Measurements from ENCODE around the gene ARHGEF10L. TPM values are rescaled to one million over a fixed set of nuclear protein-coding genes. Genes with fewer than 3 reads are reported as not detected.
A peak's percentile ranks its signal among the peaks of the same experiment; 100 is the strongest.

Gene ARHGEF10L
- total RNA-seq, 1 donor from 2014 or later, result 59.9 TPM

GRCh38 chr1:17539118-17539476 lies 401 bp upstream of the ARHGEF10L start:
- ATAC-seq (no peak), DNase-seq (ENCODE audit: missing footprints) (no peak)
- intact Hi-C loops (cut with DNase I), result loop anchor here (2.0 kb wide), 1 partner anchor 50 kb away; no protein-coding TSS in a partner anchor

- intact Hi-C loops (cut with DNase I), result no loop called here
- DNase-seq (ENCODE audit: missing footprints), result peak; percentile 79
- ATAC-seq, result peak; percentile 69
Observed at GRCh38 chr1:17540255-17541001, 930 bp downstream of the ARHGEF10L start.

DNA sequence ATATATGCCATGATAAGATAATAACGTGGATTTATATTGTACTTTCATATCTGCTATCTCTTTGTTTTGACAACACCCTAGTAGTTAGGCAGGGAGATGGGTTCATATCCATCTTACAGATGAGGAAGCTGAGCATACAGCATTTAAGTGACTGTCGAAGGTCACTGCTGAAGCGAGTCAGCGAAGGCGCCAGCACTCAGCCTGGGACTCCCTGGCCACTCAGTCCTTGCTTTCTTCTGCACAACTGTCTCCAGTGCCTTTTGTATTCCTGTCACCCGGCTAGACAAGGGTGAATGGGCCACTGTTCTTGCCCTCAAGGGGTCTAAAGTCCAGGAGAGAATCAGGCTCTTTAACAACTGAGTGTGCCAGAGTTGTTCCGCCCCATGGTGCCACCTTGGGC lies 3.1 kb downstream of the ARHGEF10L start:
- intact Hi-C loops (cut with DNase I), result no loop called here
- ATAC-seq (no peak), DNase-seq (ENCODE audit: missing footprints) (no peak)

GRCh38 chr1:17544776-17545350 lies 5.4 kb downstream of the ARHGEF10L start:
- intact Hi-C loops (cut with DNase I), result no loop called here
- DNase-seq (ENCODE audit: missing footprints), result no peak
- ATAC-seq, result peak; percentile 37

DNA sequence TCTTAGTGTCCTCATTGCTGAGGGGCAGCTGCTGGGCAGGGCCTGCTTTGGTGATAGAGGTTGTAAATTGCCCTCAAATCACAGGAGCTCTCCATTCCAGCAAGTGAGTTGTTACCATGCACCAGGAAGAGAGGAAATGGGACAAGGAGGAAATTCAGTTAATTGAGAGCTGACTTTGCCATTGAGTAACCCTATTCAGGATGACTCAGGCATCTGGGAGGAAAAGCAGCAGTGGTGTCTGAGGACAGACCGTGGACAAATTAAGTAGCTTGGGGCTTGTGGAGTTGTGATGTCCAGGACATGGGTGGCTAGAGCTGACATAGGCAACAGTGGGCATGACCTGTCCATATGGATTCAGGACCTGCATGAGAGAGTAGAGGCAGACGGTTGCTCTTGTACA lies 5.9 kb downstream of the ARHGEF10L start:
- intact Hi-C loops (cut with DNase I), result no loop called here
- DNase-seq (ENCODE audit: missing footprints), result no peak
- ATAC-seq, result peak; percentile 44

GRCh38 chr1:17546946-17547670 lies 7.6 kb downstream of the ARHGEF10L start:
- ATAC-seq (no peak), DNase-seq (ENCODE audit: missing footprints) (no peak)
- intact Hi-C loops (cut with DNase I), result no loop called here

- no peak for ATAC-seq
- intact Hi-C loops (cut with DNase I), result no loop called here
- no peak for DNase-seq (ENCODE audit: missing footprints)
Observed at GRCh38 chr1:17549384-17549783, 9.9 kb downstream of the ARHGEF10L start.

- DNase-seq (ENCODE audit: missing footprints) (no peak), ATAC-seq (peak; percentile 12)
- intact Hi-C loops (cut with DNase I), result no loop called here
Observed at GRCh38 chr1:17550729-17551584, 11.5 kb downstream of the ARHGEF10L start.

DNA sequence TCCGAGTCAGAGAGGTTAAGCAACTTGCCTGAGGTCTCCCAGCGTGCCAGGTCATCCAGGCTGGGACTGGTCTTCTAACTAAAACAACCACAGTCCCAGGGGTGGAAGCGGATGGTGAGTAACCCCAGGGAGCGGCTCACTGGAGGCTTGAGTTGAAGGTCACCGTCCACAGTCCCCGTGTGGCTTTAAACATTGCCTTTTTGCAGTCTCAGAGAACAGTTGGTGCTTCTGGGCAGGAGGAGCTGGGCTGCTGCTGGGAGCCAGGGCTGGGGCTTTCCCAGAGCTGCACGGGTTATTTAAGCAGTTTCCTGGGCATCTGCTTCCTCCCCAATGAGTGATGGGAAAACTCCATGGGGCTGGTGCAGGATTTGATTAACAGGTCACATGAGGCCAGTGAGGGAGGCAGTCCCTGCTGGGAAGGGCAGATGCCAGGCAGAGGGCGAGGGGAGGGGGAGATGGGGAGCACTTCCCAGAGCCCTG lies 12.3 kb downstream of the ARHGEF10L start:
- intact Hi-C loops (cut with DNase I), result no loop called here
- peak; percentile 78 for ATAC-seq
- DNase-seq (ENCODE audit: missing footprints), result no peak

- DNase-seq (ENCODE audit: missing footprints) (peak; percentile 20), ATAC-seq (no peak)
- intact Hi-C loops (cut with DNase I), result no loop called here
Observed at GRCh38 chr1:17553975-17554700, 14.6 kb downstream of the ARHGEF10L start.

- ATAC-seq, result no peak
Observed at GRCh38 chr1:17554954-17555353, 15.5 kb downstream of the ARHGEF10L start.

GRCh38 chr1:17557986-17558385 lies 18.5 kb downstream of the ARHGEF10L start:
- DNase-seq (ENCODE audit: missing footprints) (peak; percentile 0), ATAC-seq (no peak)
- intact Hi-C loops (cut with DNase I), result no loop called here

More at GRCh38 chr1:17554954-17555353, 15.5 kb downstream of the ARHGEF10L start:
- intact Hi-C loops (cut with DNase I), result no loop called here
- DNase-seq (ENCODE audit: missing footprints), result no peak

DNA sequence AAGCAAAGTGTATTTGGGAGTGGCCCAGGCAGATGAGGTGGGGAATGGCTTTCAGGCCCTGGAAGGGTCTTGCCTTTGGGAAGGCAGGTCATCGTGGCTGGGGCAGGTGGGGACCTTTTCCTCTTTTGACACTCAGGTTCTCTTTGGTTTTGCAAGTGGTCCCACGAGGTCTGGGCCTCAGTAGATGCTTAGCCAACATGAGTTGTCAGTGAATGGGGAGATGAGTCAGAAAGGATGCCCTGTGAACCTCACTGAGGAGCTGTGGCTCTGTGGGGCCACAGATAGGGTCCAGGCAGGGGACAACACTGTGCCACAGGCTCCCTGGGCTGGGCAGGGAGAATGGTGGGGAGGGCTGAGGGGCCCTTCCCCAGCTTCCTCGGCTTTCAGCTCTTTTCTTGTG lies 19.0 kb downstream of the ARHGEF10L start:
- ATAC-seq (no peak), DNase-seq (ENCODE audit: missing footprints) (no peak)
- intact Hi-C loops (cut with DNase I), result no loop called here

- peak; percentile 32 for DNase-seq (ENCODE audit: missing footprints)
- ATAC-seq, result no peak
- intact Hi-C loops (cut with DNase I), result no loop called here
Observed at GRCh38 chr1:17558954-17559614, 19.6 kb downstream of the ARHGEF10L start.

DNA sequence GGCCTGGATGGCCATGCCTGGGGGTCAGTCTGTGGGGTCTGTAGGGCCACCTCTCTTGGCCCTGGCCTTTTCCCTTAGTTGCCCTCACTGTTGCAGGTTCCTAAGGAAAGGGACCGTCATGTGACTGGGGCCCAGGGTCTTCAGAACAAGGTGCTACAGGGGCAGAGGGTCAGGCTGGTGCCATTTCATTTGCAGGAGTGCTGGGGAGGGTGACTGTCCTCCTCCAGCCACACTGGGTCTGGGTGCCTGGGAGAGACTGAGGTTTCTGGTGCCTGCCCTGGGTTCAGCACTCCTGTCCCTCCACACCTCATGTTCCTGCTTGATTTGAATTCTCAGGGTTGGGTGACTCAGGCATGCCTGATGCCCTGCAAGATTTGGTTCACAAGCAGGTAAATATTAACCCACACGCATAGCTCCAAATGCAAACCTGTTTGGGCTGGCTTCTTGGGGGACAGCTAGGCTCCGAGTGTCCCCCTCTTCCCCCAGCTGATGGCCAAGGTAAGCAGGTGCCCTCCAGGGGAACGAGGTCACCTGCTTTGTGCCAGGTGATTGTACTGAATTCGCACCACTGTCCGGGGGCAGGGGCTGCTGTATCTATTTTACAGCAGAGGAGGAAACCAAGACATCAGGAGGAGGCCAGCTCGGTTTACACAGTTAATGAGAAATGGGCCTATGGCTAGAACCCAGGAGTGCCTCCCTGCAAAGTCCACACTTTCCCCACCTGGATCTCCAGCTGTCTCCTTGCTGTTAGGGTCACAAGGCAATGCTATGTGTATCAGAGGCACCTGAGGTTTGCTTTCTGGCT lies 20.3 kb downstream of the ARHGEF10L start:
- ATAC-seq (no peak), DNase-seq (ENCODE audit: missing footprints) (peak; percentile 34)
- intact Hi-C loops (cut with DNase I), result no loop called here

DNA sequence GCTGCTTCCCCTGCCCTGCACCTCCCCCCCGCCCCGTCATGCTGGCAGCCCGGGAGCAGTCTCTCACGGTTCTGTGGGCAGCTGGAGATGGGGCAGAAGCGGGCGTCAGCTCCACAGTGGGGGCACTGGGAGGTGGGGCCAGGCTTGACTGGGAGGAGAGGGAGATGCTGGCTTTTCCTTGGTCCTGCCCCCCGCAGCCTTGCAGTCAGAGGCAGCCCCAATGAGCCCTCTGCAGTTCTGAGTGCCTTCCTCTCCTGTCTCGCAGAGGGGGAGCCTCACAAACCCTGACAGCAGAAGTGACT lies 21.7 kb downstream of the ARHGEF10L start:
- ATAC-seq (peak; percentile 4), DNase-seq (ENCODE audit: missing footprints) (peak; percentile 45)
- intact Hi-C loops (cut with DNase I), result no loop called here

DNA sequence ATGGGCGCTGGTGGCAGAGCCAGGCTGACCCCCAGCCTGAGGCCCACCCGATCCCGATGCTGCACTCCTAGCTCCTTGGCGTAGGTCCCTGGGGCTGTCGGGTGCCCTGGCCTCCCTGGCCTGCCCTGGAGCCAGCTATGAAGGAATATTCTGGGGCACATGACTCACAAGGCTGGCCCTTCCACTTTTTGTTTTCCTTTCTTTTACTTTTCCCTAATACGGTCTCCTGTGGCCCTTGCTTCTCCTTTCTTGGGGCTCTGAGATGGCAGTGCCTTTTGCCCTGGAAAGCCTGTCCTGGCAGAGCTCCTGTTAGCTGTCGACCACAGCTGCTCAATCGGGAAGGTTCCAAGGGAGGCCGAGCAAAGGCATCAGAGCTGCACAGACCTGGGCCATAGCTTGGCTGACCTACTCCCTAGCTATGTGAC lies 22.1 kb downstream of the ARHGEF10L start:
- peak; percentile 68 for ATAC-seq
- intact Hi-C loops (cut with DNase I), result no loop called here
- DNase-seq (ENCODE audit: missing footprints), result peak; percentile 68
